Inflammatory macrophage treated with lipopolysaccharide for 1 hour (primary cell): Measurements from ENCODE around the gene SAA1.
"Not testable (repeated sequence)": the region's sequence is repeated elsewhere in the genome, so short reads cannot be mapped to it uniquely, and the experiment has no call there.

Experiments
- DNase-seq, 2 donors: peaks; one replicate each; pipeline ENCODE4 v3.0.0-alpha.2; 2020 to 2022

SAA1 gene

DNA sequence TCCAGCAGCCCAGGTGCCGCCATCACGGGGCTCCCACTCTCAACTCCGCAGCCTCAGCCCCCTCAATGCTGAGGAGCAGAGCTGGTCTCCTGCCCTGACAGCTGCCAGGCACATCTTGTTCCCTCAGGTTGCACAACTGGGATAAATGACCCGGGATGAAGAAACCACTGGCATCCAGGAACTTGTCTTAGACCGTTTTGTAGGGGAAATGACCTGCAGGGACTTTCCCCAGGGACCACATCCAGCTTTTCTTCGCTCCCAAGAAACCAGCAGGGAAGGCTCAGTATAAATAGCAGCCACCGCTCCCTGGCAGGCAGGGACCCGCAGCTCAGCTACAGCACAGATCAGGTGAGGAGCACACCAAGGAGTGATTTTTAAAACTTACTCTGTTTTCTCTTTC, at the start of gene SAA1:
TSS of gene SAA1 (plus strand) at position 316 of the 400 bp plus-strand sequence. CDS start 624 bp downstream, outside the sequence.
- no peak for DNase-seq

GRCh38 chr11:18221274-18221876, 44.7 kb upstream of the SAA1 start:
- DNase-seq, result no peak

DNA sequence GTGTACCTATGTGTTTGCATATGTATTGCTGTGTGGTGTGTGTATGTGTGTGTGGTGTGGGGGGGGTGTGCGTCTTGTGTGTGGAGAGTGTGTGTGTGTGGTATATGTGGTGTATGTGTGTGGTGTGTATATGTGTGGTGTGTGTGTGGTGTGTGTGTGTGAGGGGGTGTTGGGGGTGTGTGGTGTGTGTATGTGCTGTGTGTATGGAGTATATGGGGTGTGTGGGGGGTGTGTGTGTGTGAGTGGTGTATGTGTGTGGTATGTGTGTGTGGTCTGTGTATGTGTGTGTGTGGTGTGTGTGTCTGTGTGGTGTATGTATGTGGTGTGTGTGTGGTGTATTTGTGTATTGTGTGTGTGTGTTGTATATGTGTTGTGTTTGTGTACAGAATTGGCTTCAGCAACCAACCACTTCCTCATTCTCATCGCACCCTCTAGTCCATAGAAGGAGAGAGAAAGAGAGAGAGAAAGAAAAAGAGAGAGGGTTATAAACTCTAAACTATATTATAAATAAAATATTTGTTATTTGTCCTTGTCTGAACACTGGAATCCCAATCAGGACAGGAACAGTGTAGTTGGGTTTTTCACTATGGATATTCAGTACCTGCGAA, 43.1 kb upstream of the SAA1 start:
- DNase-seq, result no peak

- DNase-seq, result no peak
Observed at GRCh38 chr11:18223591-18224387, 42.3 kb upstream of the SAA1 start.

- DNase-seq, result no peak
Observed at GRCh38 chr11:18225913-18226312, 40.2 kb upstream of the SAA1 start.

DNA sequence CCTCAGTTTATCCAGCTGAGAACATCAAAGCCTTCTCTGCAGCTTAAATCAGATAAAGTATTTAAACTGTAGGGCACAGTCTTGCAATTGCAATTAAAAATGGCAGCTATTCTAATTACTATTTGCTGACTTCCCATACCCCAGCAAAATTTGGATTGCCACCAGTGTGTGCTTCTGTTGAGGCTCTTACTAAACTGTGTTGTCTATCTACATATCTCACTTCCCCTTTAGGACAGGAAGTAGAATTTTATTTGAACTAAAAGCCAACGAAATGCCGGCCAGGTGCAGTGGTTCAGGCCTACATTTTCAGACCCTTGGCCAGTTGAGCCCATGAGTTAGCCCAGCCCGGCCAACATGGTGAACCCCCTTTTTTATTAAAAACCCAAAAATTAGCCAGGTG, 36.6 kb upstream of the SAA1 start:
- no peak for DNase-seq

- DNase-seq, result no peak
Observed at GRCh38 chr11:18230859-18231258, 35.2 kb upstream of the SAA1 start.

DNA sequence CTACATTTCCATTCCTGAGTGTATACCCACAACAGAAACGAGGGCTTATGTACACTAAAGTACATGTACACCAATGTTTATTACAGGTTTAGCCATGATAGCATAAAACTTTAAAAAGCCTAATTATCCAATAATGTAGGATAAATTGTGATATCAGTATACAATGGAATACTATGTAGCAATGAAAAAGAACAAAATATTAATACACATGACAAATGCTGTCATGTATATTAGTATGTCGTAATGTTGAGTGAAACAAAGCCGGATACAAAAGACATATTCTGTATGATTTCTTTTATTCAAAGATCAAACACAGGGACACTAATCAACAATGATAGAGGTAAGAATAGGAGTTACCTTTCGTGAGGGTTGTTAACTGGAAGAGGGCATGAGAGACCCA, 32.2 kb upstream of the SAA1 start:
- no peak for DNase-seq

DNA sequence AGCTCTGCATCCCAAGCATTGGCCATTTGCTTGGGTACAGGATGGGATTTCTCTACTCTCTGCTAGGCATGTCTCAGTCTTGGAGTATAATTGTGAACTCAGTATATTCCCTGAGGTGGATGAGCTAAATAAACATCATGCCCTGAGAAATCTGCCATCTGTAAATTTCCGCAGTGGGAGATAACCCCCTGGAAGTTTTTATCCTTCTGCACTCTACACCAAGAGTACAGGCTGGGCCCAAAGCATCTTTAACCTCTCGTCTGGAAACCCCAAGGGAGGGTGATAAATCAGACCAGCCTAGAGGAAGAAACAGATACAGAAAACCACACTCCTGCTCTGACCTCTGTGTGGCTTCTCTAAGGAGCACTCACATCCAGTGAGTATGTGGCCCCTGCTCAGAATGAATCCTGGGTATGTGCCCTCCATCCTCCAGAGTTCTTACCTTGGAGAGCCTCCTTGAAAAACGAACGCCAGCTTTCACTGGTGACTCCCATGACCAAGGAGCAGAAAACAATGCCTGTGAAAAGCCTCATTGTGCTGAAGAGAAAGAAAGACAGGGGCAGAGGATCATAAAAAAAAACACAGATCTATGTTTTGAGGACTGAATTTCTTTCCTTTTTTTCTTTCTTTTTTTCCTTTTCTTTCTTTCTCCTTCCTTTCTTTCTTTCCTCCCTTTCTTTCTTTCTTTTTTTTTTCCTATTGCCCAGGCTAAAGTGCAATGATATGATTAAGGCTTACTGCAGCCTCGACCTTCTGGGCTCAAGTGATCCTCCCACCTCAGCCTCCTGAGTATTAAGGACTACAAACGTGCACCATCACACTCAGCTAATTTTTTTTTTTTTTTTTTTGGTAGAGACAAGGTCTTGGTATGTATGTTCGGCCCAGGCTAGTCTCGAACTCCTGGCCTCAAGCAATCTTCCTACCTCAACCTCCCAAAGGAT, 30.4 kb upstream of the SAA1 start:
- DNase-seq, result no peak

GRCh38 chr11:18236664-18237356, 29.3 kb upstream of the SAA1 start, which contains the start of gene SAA4:
SAA4 (minus strand) TSS chr11:18236802; CDS start chr11:18235926, 876 bp downstream.
- no peak for DNase-seq

DNA sequence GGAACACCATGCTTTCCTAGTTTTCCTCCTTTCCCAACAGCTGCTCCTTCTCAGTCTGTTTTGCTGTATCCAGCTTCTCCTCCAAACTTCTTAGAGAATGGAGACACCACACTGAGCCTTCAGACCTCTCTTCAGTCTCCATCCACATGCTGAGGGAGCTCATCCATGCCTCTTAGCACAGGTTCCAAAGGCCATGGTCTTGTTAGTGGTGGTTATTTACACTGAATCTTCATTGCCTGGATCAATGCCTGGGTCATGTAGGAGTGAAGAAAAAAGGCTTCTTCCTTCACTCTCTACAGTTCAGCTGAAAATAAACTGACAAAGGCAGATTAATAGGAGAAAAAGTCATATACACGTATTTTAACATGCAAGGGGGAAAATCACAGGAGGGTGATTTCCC, 26.4 kb upstream of the SAA1 start:
- DNase-seq, result no peak

- DNase-seq, result peak; percentile 48 to 86
Observed at GRCh38 chr11:18243783-18244362, 22.2 kb upstream of the SAA1 start.

DNA sequence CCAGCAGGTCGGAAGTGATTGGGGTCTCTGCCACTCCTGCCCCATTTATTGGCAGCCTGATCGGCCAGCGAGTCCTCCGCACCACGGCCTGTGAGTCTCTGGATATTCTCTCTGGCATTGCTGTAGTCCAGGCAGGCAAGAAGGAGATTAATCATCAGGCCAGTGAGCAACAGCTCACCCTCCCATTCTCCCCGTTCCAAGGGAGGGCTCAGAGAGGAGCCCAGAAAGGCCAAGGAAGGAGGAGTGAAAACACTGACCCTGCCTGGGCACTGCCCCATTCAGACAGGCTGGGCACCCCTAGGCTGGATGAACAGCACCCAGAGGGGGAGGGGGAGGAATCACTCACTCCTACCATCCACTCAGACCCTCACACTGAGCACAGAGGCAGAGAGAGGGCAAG, 20.7 kb upstream of the SAA1 start:
- no peak for DNase-seq

DNA sequence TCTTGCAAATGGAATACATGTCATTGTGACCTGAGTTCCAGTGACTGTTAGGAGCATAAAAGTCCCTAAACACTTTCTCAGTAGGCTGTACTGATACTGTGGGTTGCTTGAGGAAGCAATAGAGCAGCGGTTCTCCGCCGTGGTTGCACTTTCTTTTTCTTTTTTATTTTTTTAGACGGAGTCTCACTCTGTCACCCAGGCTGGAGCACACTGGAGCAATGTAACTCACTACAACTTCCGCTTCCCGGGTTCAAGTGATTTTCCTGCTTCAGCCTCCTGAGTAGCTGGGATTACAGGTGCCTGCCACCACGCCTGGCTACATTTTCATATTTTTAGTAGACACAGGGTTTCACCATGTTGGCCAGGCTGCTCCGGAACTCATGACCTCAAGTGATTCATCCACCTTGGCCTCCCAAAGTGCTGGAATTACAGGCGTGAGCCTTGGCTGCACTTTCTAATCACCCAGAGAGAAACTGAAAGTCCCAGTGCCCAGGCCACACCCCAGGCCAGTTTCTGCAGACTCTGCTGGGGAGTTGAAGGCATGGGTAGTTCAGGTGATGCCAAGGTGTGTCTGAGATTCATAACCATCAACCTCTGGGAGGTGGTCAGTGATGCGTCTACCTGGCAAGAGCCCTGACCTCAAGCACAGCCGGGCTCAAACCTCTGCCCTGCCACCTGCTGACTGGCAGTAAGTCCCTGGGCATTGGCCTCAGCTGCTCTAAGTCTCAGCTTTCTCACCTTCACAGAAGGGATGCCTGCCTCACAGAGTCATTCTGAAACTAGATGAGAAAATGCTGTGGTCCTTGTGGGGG, 19.5 kb upstream of the SAA1 start:
- DNase-seq, result peak; percentile 20 to 54

- DNase-seq, result not testable (repeated sequence)
Observed at GRCh38 chr11:18247191-18247581, 18.9 kb upstream of the SAA1 start.

DNA sequence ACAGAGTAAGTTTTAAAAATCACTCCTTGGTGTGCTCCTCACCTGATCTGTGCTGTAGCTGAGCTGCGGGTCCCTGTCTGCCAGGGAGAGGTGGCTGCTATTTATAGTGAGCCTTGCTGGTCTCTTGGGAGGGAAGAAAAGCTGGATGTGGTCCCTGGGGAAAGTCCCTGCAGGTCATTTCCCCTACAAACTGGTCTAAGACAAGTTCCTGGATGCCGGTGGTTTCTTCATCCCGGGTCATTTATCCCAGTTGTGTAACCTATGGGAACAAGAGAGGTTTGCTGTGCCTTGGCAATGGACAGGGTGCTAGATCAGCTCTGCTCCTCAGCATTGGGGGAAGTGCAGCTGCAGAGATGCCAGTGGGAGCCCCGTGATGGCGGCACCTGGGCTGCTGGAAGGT, 17.5 kb upstream of the SAA1 start, which contains the start of gene SAA2:
TSS of gene SAA2 (minus strand) at position 108 of the 400 bp plus-strand sequence. CDS start 657 bp downstream, outside the sequence.
- peak in 1 of 2 donors; percentile 14 for DNase-seq

GRCh38 chr11:18253233-18253632, 12.8 kb upstream of the SAA1 start:
- DNase-seq, result no peak

DNA sequence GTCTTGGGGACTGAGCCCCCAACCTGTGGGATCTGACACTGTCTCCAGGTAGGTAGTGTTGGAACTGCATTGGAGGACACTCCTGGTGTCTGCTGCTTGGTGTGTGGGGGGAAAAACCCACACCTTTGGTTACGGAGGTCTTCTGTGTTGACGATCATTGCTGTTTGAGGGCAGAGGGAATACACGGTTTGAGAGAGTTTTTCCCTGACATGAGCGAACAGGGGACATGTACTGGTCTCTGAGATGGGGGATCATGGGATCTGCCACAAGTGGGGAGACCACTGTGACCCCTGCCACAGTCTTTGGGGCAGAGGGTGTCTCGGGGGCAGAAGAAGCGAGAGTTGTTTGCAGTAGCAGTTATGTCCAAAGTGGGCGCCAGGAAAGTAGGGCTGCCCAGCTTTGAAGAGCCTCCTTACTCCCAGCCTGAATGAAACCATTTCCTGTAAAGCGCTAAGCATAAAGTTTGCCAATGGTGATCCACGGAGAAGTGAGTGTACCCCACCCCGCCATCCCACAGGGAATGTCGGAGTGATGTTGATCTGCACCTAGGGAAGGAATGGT, 12.2 kb upstream of the SAA1 start:
- no peak for DNase-seq

DNA sequence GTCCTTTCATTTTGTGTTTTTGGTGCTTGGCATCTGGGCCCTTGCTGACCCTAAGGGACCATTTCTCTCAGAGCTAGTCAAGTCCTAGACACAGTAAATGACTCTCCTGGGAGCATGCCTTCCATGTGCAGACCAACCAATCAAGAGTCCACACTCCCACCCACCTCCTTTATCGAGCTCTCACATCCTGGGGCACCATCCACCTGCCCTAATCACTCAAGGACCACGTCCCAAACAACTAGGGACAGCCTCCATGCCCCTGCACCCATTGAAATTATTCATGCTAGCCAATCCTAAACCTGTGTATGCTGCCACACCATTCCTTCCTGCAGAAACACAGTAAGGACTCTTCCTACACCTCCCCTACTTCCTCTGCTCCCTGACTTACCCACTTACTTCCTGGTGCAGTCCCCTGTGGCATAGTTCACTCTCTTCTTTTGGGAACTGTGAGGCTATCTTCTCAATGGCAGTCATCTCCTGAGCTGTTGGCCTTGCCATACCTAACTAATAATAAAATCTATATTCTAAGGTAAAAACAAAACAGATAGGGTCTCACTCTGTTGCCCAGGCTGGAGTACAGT, 11.2 kb upstream of the SAA1 start:
- DNase-seq, result peak in 1 of 2 donors; percentile 5

DNA sequence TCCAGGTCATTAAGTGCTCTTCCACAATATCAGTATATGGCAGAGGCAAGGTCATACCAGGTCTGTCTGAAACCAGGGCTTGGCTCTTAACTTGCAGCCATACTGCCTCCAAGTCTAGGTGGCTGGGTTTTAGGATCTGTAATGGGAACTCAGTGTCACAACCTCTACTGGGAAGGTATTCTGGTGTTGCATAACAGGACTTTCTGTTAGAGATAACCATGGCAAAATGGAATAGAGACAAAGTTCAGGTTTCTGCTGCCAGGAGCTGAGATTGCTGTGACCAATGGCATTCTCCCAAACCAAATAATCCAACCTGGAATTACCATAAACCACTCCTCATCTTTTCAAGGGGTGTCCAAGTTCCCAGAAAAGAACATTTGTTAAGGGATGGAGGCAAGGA, 6.8 kb upstream of the SAA1 start:
- no peak for DNase-seq
